NB4 (cell line): Measurements from ENCODE around the gene ZNF778.
"Not testable (repeated sequence)": the region's sequence is repeated elsewhere in the genome, so short reads cannot be mapped to it uniquely, and the experiment has no call there.

Experiments
- CTCF ChIP-seq: IDR thresholded peaks from one replicate; pipeline ENCODE4 v1.5.1; 2012; ENCODE audit warnings: low read depth, low read length
- MYC ChIP-seq: IDR thresholded peaks from 2 replicates; pipeline ENCODE4 v1.6.1; 2011; ENCODE audit warnings: low read depth, low read length
- POLR2A ChIP-seq: IDR thresholded peaks from 2 replicates; pipeline ENCODE4 v1.6.1; 2011; ENCODE audit warnings: mild to moderate bottlenecking; ENCODE audit not compliant: insufficient read length; ENCODE audit errors: extremely low read depth

GRCh38 chr16:89185887-89186592 lies 31.5 kb upstream of the ZNF778 start:
- not testable (repeated sequence) for TF ChIP-seq CTCF, POLR2A, MYC
